Head of caudate nucleus (tissue), 42 donors: ENCODE measurements around the gene MOXD1.
"Not testable (repeated sequence)": the region's sequence is repeated elsewhere in the genome, so short reads cannot be mapped to it uniquely, and the experiment has no call there.

Experiments used
- DNase-seq, 42 donors: peaks; one replicate each; pipeline versions ENCODE4 v3.0.0 to v3.0.0-alpha.2; 2020 to 2021; ENCODE audit warnings: mixed read lengths in 7 of 42
- intact Hi-C: fragments of 100-400 bp; cut with DNase I; formaldehyde crosslinking; loops from one replicate; pipeline ENCODE4 v1.15.0; 2022

MOXD1 gene

DNA sequence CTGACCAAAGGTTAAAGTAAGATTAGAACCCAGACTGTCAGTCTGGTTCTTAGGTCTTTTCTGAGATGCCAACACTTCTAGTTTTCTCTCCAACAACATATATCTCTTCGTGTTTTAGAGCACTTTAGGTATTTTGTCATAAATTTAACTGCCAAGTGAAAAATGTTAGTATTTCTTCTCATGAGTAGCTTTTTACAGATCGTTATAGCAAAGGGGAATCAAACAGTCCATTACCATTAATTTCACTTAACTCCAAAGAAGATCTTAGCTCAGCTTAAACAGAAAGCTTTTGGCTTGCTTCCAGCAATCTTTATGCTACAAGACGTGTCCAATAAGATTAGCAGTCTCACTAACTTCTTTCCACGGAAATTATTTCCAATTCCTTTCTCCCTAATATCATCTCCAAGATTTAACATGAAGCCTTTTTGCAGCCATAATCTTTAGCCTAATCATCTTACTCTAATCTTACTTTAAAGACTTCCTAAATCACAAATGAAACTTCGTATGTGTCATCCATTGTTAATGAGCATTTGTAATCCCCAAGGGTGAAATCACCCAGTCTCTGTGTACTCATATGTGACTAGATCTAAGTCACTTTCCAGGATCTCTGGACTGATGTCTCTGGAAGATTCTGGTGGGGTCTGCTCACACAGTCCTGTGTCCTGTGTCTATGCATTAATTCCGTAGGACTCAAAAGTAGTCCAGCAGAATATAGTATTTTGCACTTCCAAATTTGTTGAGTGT lies 38.7 kb downstream of the MOXD1 start:
- intact Hi-C loops = no loop called here
- no peak for DNase-seq

GRCh38 chr6:132361101-132361500 lies 40.2 kb downstream of the MOXD1 start:
- intact Hi-C loops = no loop called here
- DNase-seq = no peak

DNA sequence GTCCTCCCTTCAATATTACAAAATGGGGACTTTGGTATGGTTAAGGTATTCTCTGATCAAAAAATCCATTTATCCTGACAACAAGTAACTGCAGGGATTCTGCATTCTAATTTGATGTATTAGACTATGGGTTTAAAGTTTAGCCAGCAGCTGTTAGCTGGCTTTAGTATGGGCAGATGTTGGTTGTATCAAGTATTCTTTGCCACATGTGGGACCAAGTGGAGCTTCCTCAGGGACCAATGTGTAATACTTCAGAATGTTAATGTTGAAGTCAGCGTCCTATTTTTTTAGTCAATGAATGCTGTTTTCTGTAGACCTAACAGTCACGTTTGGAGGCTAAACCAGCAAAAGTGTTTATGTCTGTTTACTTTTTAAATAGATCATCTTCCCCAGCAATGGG lies 41.4 kb downstream of the MOXD1 start:
- DNase-seq = no peak
- intact Hi-C loops = no loop called here

DNA sequence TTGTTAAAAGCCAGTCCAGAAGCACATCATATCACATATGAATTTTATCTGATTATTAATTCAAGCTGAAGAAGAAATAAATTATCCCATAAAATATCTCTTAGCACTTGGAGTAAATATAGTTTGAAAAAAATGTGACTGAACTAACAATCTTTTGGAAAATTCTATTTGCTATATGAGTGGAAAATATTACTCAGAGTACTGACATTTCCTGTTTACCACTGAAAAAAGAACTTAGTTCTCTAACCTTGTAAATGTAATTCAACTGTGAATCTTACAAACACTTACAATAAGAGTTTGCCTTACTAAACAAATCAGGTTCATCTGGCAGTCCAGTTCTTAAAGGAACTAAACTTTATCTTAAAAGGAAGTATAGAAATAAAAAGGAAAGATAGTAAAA lies 44.2 kb downstream of the MOXD1 start:
- no peak for DNase-seq
- intact Hi-C loops = no loop called here

- intact Hi-C loops = no loop called here
- no peak for DNase-seq
These were observed 46.6 kb downstream of the MOXD1 start for GRCh38 chr6:132354517-132355167.

DNA sequence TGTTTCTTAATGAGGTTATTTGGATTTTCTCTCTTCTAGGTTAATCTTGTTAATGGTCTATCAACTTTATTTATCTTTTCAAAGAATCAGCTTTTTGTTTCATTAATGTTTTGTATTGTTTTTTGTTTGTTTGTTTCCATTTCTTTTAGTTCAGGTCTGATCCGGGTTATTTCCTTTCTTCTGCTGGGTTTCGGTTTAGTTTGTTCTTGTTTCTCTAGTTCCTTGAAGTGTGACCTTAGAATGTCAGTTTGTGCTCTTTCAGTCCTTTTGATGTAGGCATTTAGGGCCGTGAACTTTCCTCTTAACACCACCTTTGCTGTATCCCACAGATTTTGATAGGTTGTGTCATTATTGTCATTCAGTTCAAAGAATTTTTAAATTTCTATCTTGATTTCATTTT lies 49.3 kb downstream of the MOXD1 start:
- DNase-seq, intact Hi-C loops: not testable (repeated sequence)

DNA sequence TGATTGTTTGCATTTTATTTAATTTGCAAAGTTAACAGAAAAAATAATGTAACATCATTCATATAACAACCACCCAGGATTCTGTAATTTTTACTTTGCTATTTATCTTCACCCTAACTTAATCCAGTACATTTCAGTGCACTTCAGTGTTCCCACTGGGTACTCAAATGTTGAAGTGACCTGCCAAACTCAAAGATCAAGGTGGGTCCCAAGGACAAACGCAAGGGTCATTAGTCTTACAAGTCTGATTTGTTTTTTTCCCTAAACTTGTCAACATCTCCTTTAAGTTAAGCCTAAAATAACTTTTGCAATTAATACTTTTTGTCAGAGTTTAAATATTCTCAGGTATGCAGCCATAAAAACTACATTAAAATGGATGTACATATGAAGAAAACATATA lies 53.0 kb downstream of the MOXD1 start:
- no peak for DNase-seq
- intact Hi-C loops = no loop called here

DNA sequence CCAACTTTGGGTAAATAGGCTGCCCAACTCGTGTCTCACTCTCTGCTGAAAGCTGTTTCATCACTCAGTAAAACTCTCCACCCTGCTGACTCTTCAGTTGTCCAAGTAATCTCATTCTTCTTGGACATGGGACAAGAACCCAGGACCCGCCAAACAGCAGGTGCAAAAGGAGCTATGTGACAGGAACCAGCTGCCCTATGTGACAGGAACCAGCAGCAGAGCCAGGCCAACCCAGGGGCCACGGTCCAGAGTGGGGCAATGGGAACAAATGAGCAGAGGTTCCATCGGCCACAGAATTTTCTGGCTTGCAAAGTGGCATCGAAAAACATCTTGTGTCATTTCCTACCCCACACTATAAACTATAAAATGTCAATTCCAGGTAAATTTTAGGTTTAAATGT lies 56.5 kb downstream of the MOXD1 start:
- DNase-seq = no peak
- intact Hi-C loops = no loop called here

DNA sequence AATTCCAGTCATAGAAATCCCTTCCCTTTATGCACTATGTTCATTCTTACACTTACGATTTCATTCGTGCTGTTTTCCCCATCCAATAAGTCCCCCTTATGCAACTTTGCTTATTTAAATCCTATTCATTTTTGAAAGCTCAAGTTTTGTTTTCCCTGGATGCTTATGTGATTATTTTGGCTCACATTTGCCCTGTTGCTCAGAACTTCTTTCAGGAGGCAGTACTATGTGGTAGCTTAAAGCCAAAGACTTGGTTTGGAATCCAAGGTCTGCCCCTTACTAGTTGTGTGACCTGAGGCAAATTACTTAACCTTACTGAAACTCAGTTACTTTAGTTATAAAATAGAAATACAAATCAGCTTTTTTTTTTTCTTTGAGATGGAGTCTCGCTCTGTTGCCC lies 59.6 kb downstream of the MOXD1 start:
- intact Hi-C loops = no loop called here
- DNase-seq = no peak

GRCh38 chr6:132334521-132334885 lies 66.8 kb downstream of the MOXD1 start:
- intact Hi-C loops = no loop called here
- no peak for DNase-seq

GRCh38 chr6:132333639-132334520 lies 67.4 kb downstream of the MOXD1 start:
- DNase-seq = no peak
- intact Hi-C loops = no loop called here

- intact Hi-C loops = no loop called here
- no peak for DNase-seq
These were observed 70.5 kb downstream of the MOXD1 start for GRCh38 chr6:132330759-132331158.

DNA sequence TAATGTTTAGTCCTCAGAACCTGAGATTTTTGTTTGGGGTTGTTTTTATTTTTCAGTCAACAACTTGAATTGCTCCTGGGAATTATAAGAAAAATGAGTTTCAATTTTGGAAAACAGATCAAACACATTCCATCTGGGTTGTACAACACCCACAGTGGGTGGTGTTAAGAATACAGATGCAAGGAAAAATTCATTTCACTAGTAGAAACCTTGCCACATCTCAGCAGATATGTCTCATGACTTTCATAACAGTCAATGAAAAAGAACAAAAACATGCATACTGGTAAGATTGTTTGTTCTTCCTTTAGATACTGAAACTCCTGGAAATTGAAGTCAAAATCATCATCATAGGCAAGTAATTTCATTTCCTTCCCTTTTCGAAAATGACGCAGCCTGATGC lies 78.9 kb downstream of the MOXD1 start:
- intact Hi-C loops = no loop called here
- DNase-seq = no peak

GRCh38 chr6:132320007-132320406 lies 81.3 kb downstream of the MOXD1 start:
- intact Hi-C loops = no loop called here
- DNase-seq = no peak

GRCh38 chr6:132316970-132317369 lies 84.3 kb downstream of the MOXD1 start:
- no peak for DNase-seq
- intact Hi-C loops = no loop called here

GRCh38 chr6:132314432-132314831 lies 86.8 kb downstream of the MOXD1 start:
- intact Hi-C loops = no loop called here
- DNase-seq = no peak

DNA sequence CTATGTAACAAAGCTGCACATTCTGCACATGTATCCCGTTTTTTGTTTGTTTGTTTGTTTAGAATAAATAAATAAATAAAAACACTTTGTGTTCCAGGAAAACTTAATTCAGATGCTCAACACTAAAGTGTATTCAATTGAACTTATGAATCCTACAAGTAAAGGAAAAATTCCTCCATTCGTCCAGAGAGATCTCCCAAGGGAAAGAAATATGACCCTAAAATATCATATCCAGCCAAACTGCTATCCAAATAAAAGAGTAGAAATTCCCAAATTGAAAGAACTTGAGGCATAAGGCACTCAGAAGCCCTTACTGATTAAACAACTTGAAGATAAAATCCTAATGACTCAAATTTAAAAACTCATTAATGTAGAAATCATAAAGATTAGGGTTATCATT lies 90.4 kb downstream of the MOXD1 start:
- DNase-seq = no peak
- intact Hi-C loops = no loop called here

- intact Hi-C loops, DNase-seq: not testable (repeated sequence)
These were observed 91.1 kb downstream of the MOXD1 start for GRCh38 chr6:132310151-132310550.

GRCh38 chr6:132304891-132305305 lies 96.4 kb downstream of the MOXD1 start:
- intact Hi-C loops = loop anchor here (5.0 kb wide), 1 partner anchor 177 kb away; no protein-coding TSS in a partner anchor
- DNase-seq = no peak
